Tracheal epithelial cell (primary cell): ENCODE results near the gene OGFRL1. TPM values are rescaled to one million over a fixed set of nuclear protein-coding genes. Genes with fewer than 3 reads are reported as not detected.

Experiments used
- total RNA-seq: library from RNA; depleted of rRNA; stranded (reverse); fragments of >200 nt; gene quantifications from 2 replicates; pipeline ENCODE4 v1.2.1, GENCODE V29; 2014

Gene OGFRL1
- total RNA-seq: 14.7 and 27.0 TPM in 2 replicates

GRCh38 chr6:71288228-71289038, at the start of gene OGFRL1:
OGFRL1 (plus strand) TSS chr6:71288811; CDS start chr6:71288937, 126 bp downstream.

